Liver (tissue), 9 donors: ENCODE results near the gene ERC2. TPM values are rescaled to one million over a fixed set of nuclear protein-coding genes. Genes with fewer than 3 reads are reported as not detected.

Source experiments
- DNase-seq: peaks from one replicate; pipeline ENCODE4 v3.0.0-alpha.2; 2017; ENCODE audit warnings: low spot score
- H3K27ac ChIP-seq, 2 donors: one replicate each; pipeline ENCODE4 v1.7.0; 2013; ENCODE audit warnings: inconsistent platforms in 2 of 2, low read length in 2 of 2, control low read depth in 1 of 2, low read depth in 1 of 2, mild to moderate bottlenecking in 1 of 2
- H3K27me3 ChIP-seq, 4 donors: one replicate each; pipeline versions ENCODE4 v1.6.1 to v1.7.0; 2013; ENCODE audit warnings: low read length in 3 of 4, inconsistent platforms in 1 of 4, mild to moderate bottlenecking in 1 of 4, moderate library complexity in 1 of 4; ENCODE audit not compliant: control insufficient read depth in 4 of 4, insufficient read depth in 4 of 4
- H3K36me3 ChIP-seq, 4 donors: one replicate each; pipeline versions ENCODE4 v1.6.1 to v1.7.0; 2013; ENCODE audit warnings: low read length in 3 of 4, mild to moderate bottlenecking in 3 of 4, low read depth in 1 of 4, moderate library complexity in 1 of 4; ENCODE audit not compliant: control insufficient read depth in 4 of 4, insufficient read depth in 3 of 4
- H3K4me1 ChIP-seq, 4 donors: one replicate each; pipeline versions ENCODE4 v1.6.1 to v1.7.0; 2013; ENCODE audit warnings: low read length in 3 of 4, mild to moderate bottlenecking in 3 of 4, moderate library complexity in 1 of 4; ENCODE audit not compliant: control insufficient read depth in 4 of 4, insufficient read depth in 4 of 4
- H3K4me3 ChIP-seq, 3 donors: one replicate each; pipeline versions ENCODE4 v1.6.1 to v1.7.0; 2013; ENCODE audit warnings: low read length in 3 of 3, control low read depth in 1 of 3, low read depth in 1 of 3, mild to moderate bottlenecking in 1 of 3
- H3K9ac ChIP-seq, 2 donors: one replicate each; pipeline ENCODE4 v1.7.0; 2013; ENCODE audit warnings: low read length in 2 of 2, mild to moderate bottlenecking in 2 of 2, moderate library complexity in 2 of 2, control low read depth in 1 of 2, low read depth in 1 of 2
- H3K9me3 ChIP-seq, 4 donors: one replicate each; pipeline versions ENCODE4 v1.6.1 to v1.7.0; 2013; ENCODE audit warnings: low read length in 3 of 4; ENCODE audit not compliant: control insufficient read depth in 4 of 4
- ATF3 ChIP-seq: IDR thresholded peaks from 2 replicates; pipeline ENCODE4 v1.6.1; 2016; ENCODE audit warnings: antibody characterized with exemption
- CTCF ChIP-seq: fragments of 150-350 bp; IDR thresholded peaks from 2 replicates; pipeline ENCODE4 v1.5.1; 2017; ENCODE audit warnings: improper control_type of control experiment, low read depth, low read length; ENCODE audit not compliant: missing input control
- EGR1 ChIP-seq, 2 donors: IDR thresholded peaks; 2 replicates each; pipeline ENCODE4 v1.6.1; 2016 to 2018; ENCODE audit warnings: antibody characterized with exemption in 2 of 2, low read depth in 2 of 2
- FOXA1 ChIP-seq: IDR thresholded peaks from 2 replicates; pipeline ENCODE4 v1.6.1; 2016; ENCODE audit warnings: antibody characterized with exemption
- FOXA2 ChIP-seq: IDR thresholded peaks from 2 replicates; pipeline ENCODE4 v1.6.1; 2016; ENCODE audit warnings: antibody characterized with exemption
- GABPA ChIP-seq, 2 donors: IDR thresholded peaks in 1 of 2; conservative IDR thresholded peaks in 1 of 2; 2 replicates each; pipeline ENCODE4 v1.6.1; 2016; ENCODE audit warnings: antibody characterized with exemption in 2 of 2, mild to moderate bottlenecking in 1 of 2, moderate library complexity in 1 of 2
- HNF4A ChIP-seq, 2 donors: conservative IDR thresholded peaks; 2 replicates each; pipeline ENCODE4 v1.6.1; 2016; ENCODE audit warnings: antibody characterized with exemption in 2 of 2, mild to moderate bottlenecking in 2 of 2
- HNF4G ChIP-seq: IDR thresholded peaks from 2 replicates; pipeline ENCODE4 v1.6.1; 2016; ENCODE audit warnings: antibody characterized with exemption
- JUND ChIP-seq, 2 donors: IDR thresholded peaks; 2 replicates each; pipeline ENCODE4 v1.6.1; 2016; ENCODE audit warnings: antibody characterized with exemption in 2 of 2
- MAX ChIP-seq: IDR thresholded peaks from 2 replicates; pipeline ENCODE4 v1.6.1; 2016; ENCODE audit warnings: antibody characterized with exemption
- NR2F2 ChIP-seq: IDR thresholded peaks from 2 replicates; pipeline ENCODE4 v1.6.1; 2016; ENCODE audit warnings: antibody characterized with exemption
- RAD21 ChIP-seq, 2 donors: IDR thresholded peaks; 2 replicates each; pipeline ENCODE4 v1.6.1; 2016; ENCODE audit warnings: antibody characterized with exemption in 2 of 2, mild to moderate bottlenecking in 2 of 2
- REST ChIP-seq: IDR thresholded peaks from 2 replicates; pipeline ENCODE4 v1.6.1; 2016; ENCODE audit warnings: antibody characterized with exemption, mild to moderate bottlenecking
- RXRA ChIP-seq, 2 donors: IDR thresholded peaks; 2 replicates each; pipeline ENCODE4 v1.6.1; 2017 to 2018; ENCODE audit warnings: antibody characterized with exemption in 2 of 2, mild to moderate bottlenecking in 1 of 2
- SP1 ChIP-seq: IDR thresholded peaks from 2 replicates; pipeline ENCODE4 v1.6.1; 2018; ENCODE audit warnings: antibody characterized with exemption, mild to moderate bottlenecking
- TAF1 ChIP-seq: conservative IDR thresholded peaks from 2 replicates; pipeline ENCODE4 v1.6.1; 2016; ENCODE audit warnings: antibody characterized with exemption, mild to moderate bottlenecking
- YY1 ChIP-seq: IDR thresholded peaks from 2 replicates; pipeline ENCODE4 v1.6.1; 2016; ENCODE audit warnings: antibody characterized with exemption, mild to moderate bottlenecking
- ZBTB33 ChIP-seq: IDR thresholded peaks from 2 replicates; pipeline ENCODE4 v1.6.1; 2016; ENCODE audit warnings: antibody characterized with exemption
- WGBS: extraction: QIAGEN DNeasy Blood & Tissue Kit; methylation state at CpG from one replicate; pipeline ENCODE4 v1.1.7; 2013; 5-methylcytosine and 5-hydroxymethylcytosine counted together
- polyA plus RNA-seq, 2 donors: library from polyadenylated mRNA; stranded (reverse) in 1 of 2; unstranded in 1 of 2; fragments of 200-250 nt in 1 of 2; fragments of >200 nt in 1 of 2; fragmentation: Nextera tagmentation in 1 of 2; extraction: Ambion mirVana in 1 of 2; gene quantifications; one replicate each; pipeline versions ENCODE4 v1.2.1 to v1.2.3, GENCODE V29; 2013 to 2015
- total RNA-seq, 2 donors: library from RNA; depleted of rRNA; stranded (reverse); fragments of >200 nt; gene quantifications; one replicate each; pipeline ENCODE4 v1.2.3, GENCODE V29; 2014
- donor health status: healthy.
- donor health status: healthy.
- donor health status: healthy.
- donor health status: healthy.
- donor health status: healthy.

Gene ERC2
- total and polyA plus RNA-seq, 4 donors: 0.14 to 0.25 TPM; not detected in 2

- TF ChIP-seq GABPA (IDR thresholded peaks at IDR 0.05 in 1 of 2, conservative IDR thresholded peaks at IDR 0.05 in 1 of 2) (no peak), YY1 (no peak), REST (no peak), HNF4G (no peak), FOXA2 (no peak), TAF1 (no peak), RAD21 (IDR thresholded peaks at IDR 0.05) (no peak), NR2F2 (no peak), CTCF (no peak), FOXA1 (no peak), RXRA (IDR thresholded peaks at IDR 0.05) (no peak), HNF4A (conservative IDR thresholded peaks at IDR 0.05) (no peak), JUND (IDR thresholded peaks at IDR 0.05) (no peak), ATF3 (no peak), SP1 (no peak), EGR1 (IDR thresholded peaks at IDR 0.05; ENCODE audit: low read depth in 2 of 2) (no peak), ZBTB33 (no peak), MAX (no peak)
- DNase-seq: no peak
- no peak overlapping the region for H3K9ac ChIP-seq
- no peaks in the 10 kb centered on the region for H3K9me3 ChIP-seq
- H3K4me1 ChIP-seq: no peaks in the 10 kb centered on the region
- H3K27ac ChIP-seq: no peak overlapping the region
- peaks cover 0 to 13% (median 0%) of the 10 kb centered on the region in 4 donors for H3K27me3 ChIP-seq
- no peak overlapping the region for H3K4me3 ChIP-seq
- 54% methylated on average over 12 of the region's 12 CpGs for WGBS
- H3K36me3 ChIP-seq: no peaks in the 10 kb centered on the region
These were observed 9.7 kb downstream of the ERC2 start for GRCh38 chr3:56458496-56459103.
